Caco-2 (cell line): ENCODE results near the gene RNF32. TPM values are rescaled to one million over a fixed set of nuclear protein-coding genes. Genes with fewer than 3 reads are reported as not detected.
A peak's percentile ranks its signal among the peaks of the same experiment; 100 is the strongest.
"Not testable (repeated sequence)": the region's sequence is repeated elsewhere in the genome, so short reads cannot be mapped to it uniquely, and the experiment has no call there.

Experiments used
- BruUV-seq: library from RNA; stranded (reverse); fragments of 400-500 nt; replicated peaks from 2 replicates; lab custom pipeline; 2021; lab: Mats Ljungman, UMichigan
- CTCF ChIA-PET: fragments of 300-600 bp; sonication (Branson Sonifier 250); formaldehyde crosslinking; loops from one replicate; lab custom pipeline; 2022; ENCODE audit warnings: antibody characterized with exemption; lab: Charles Lee
- POLR2A ChIA-PET: fragments of 300-600 bp; sonication (Branson Sonifier 250); formaldehyde crosslinking; loops from one replicate; lab custom pipeline; 2022; ENCODE audit warnings: antibody characterized with exemption; lab: Charles Lee
- DNase-seq, 2 experiments: peaks; one replicate each; pipeline versions ENCODE4 v3.0.0 to v3.0.0-alpha.2; 2020 to 2022
- H3K27me3 ChIP-seq: replicated peaks from 2 replicates; pipeline ENCODE4 v1.6.0; 2011; ENCODE audit warnings: low read length; ENCODE audit not compliant: control insufficient read depth, insufficient read depth
- H3K36me3 ChIP-seq: 2 replicates; pipeline ENCODE4 v1.5.1; 2011; ENCODE audit warnings: low read length; ENCODE audit not compliant: control insufficient read depth, insufficient read depth
- H3K4me1 ChIP-seq: fragments of 250-450 bp; sonication (Bioruptor Pico); 2 replicates; pipeline ENCODE4 v1.5.1; 2020; ENCODE audit warnings: mild to moderate bottlenecking
- H3K4me3 ChIP-seq: 2 replicates; pipeline ENCODE4 v1.5.1; 2011; ENCODE audit warnings: low read depth, mild to moderate bottlenecking, control low read depth, low read length
- H3K9me3 ChIP-seq: fragments of 250-450 bp; sonication (Bioruptor Pico); 2 replicates; pipeline ENCODE4 v1.5.1; 2020; ENCODE audit warnings: mild to moderate bottlenecking, moderate library complexity
- H3K27ac Mint-ChIP-seq: one replicate; pipeline ENCODE4 v1.8.0; 2022; ENCODE audit warnings: mixed read lengths; ENCODE audit not compliant: unreplicated experiment
- H3K27me3 Mint-ChIP-seq: one replicate; pipeline ENCODE4 v1.8.0; 2022; ENCODE audit warnings: mixed read lengths; ENCODE audit not compliant: insufficient read depth, unreplicated experiment
- H3K36me3 Mint-ChIP-seq: one replicate; pipeline ENCODE4 v1.8.0; 2022; ENCODE audit warnings: mild to moderate bottlenecking, mixed read lengths; ENCODE audit not compliant: insufficient read depth, unreplicated experiment
- H3K4me1 Mint-ChIP-seq: one replicate; pipeline ENCODE4 v1.8.0; 2022; ENCODE audit warnings: low read depth, mixed read lengths; ENCODE audit not compliant: unreplicated experiment
- H3K4me3 Mint-ChIP-seq: one replicate; pipeline ENCODE4 v1.8.0; 2022; ENCODE audit warnings: mild to moderate bottlenecking, moderate library complexity, mixed read lengths; ENCODE audit not compliant: unreplicated experiment
- H3K9me3 Mint-ChIP-seq: one replicate; pipeline ENCODE4 v1.8.0; 2022; ENCODE audit warnings: mixed read lengths; ENCODE audit not compliant: unreplicated experiment
- intact Hi-C: fragments of 100-400 bp; cut with micrococcal nuclease; formaldehyde crosslinking; loops from one replicate; pipeline ENCODE4 v1.10.0; 2022; ENCODE audit not compliant: unreplicated experiment
- total RNA-seq: library from RNA; stranded (reverse); gene quantifications from 2 replicates; pipeline ENCODE4 v1.2.3, GENCODE V29; 2022
- TF ChIP-seq, protein P1 (sequence below), 2 experiments: fragments of 200-600 bp in 1 of 2; IDR thresholded peaks; 1 replicate in 1 of 2; 2 replicates in 1 of 2; pipeline versions ENCODE4 v1.5.1 to v1.8.0; 2011 to 2022; ENCODE audit warnings: antibody characterized with exemption in 1 of 2, control low read depth in 1 of 2, inconsistent platforms in 1 of 2, low read depth in 1 of 2, low read length in 1 of 2, mild to moderate bottlenecking in 1 of 2, moderate library complexity in 1 of 2; ENCODE audit not compliant: insufficient read depth in 1 of 2, severe bottlenecking in 1 of 2, unreplicated experiment in 1 of 2

RNF32 gene
- total RNA-seq, 1 experiment from 2014 or later: 26.0 TPM

DNA sequence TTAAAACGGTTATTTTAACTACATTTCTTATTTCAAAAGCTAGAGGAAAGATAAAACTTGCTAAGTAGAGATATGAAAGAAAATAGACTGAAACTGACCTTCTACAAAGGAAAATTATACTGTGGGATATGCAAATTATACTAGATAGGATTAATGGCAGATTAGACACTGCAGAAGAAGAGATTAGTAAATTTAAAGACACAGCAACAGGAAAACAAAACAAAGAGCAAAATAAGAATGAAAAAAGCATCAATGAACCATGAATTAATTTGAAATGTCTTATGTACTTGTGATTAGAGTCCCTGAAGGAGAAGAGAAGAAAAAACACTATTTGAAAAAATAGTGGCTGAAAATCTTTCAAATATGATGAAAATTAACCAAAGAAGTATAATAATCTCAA is 52.3 kb downstream of the RNF32 start:
- Mint-ChIP-seq H3K36me3 (peaks cover 14% of the 10 kb centered on the region), H3K27me3 (no peaks in the 10 kb centered on the region), H3K27ac (no peak overlapping the region), H3K4me1 (peaks cover 27% of the 10 kb centered on the region), H3K4me3 (no peak overlapping the region), H3K9me3 (peaks cover 43% of the 10 kb centered on the region)
- BruUV-seq: no TSS peak
- ChIA-PET POLR2A (no interaction called here), CTCF (no interaction called here)
- intact Hi-C loops: no loop called here
- no peaks in the 10 kb centered on the region for H3K36me3 ChIP-seq
- H3K9me3 ChIP-seq: peaks cover 22% of the 10 kb centered on the region
- TF ChIP-seq, protein P1, sequence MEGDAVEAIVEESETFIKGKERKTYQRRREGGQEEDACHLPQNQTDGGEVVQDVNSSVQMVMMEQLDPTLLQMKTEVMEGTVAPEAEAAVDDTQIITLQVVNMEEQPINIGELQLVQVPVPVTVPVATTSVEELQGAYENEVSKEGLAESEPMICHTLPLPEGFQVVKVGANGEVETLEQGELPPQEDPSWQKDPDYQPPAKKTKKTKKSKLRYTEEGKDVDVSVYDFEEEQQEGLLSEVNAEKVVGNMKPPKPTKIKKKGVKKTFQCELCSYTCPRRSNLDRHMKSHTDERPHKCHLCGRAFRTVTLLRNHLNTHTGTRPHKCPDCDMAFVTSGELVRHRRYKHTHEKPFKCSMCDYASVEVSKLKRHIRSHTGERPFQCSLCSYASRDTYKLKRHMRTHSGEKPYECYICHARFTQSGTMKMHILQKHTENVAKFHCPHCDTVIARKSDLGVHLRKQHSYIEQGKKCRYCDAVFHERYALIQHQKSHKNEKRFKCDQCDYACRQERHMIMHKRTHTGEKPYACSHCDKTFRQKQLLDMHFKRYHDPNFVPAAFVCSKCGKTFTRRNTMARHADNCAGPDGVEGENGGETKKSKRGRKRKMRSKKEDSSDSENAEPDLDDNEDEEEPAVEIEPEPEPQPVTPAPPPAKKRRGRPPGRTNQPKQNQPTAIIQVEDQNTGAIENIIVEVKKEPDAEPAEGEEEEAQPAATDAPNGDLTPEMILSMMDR (IDR thresholded peaks at IDR 0.05; ENCODE audit: insufficient read depth in 1 of 2, low read depth in 1 of 2, low read length in 1 of 2, severe bottlenecking in 1 of 2, unreplicated experiment in 1 of 2): no peak
- DNase-seq: no peak
- H3K4me1 ChIP-seq: peaks cover 24% of the 10 kb centered on the region
- no peak overlapping the region for H3K4me3 ChIP-seq
- H3K27me3 ChIP-seq: no peaks in the 10 kb centered on the region

DNA sequence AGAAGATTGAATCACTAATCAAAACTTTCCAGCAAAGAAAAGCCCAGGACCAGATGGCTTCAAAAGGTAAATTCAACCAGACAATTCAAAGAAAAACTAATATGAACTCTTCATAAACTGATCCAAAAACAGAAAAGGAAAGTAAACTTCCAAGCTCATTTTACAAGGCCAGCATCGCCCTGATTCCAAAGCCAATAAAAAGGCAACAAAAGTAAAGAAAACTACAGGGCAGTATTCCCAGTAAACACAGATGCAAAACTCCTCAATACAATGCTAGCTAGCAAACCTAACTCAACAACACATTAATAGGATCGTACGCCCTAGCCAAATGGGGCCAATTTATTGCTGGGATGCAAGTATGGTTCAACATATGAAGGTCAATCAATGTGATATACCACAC is 53.1 kb downstream of the RNF32 start:
- Mint-ChIP-seq H3K4me1 (peaks cover 22% of the 10 kb centered on the region), H3K27ac (no peak overlapping the region), H3K27me3 (no peaks in the 10 kb centered on the region), H3K36me3 (peaks cover 19% of the 10 kb centered on the region), H3K9me3 (peaks cover 43% of the 10 kb centered on the region), H3K4me3 (no peak overlapping the region)
- Histone ChIP-seq H3K27me3 (no peaks in the 10 kb centered on the region), H3K36me3 (no peaks in the 10 kb centered on the region), H3K4me1 (peaks cover 19% of the 10 kb centered on the region), H3K4me3 (no peak overlapping the region), H3K9me3 (peaks cover 29% of the 10 kb centered on the region)
- ChIA-PET POLR2A (interaction anchor here (0.7 kb wide), 1 partner anchor 419 kb away, joined by 3 read pairs; no protein-coding TSS in a partner anchor), CTCF (no interaction called here)
- TF ChIP-seq, protein P1 (IDR thresholded peaks at IDR 0.05; ENCODE audit: insufficient read depth in 1 of 2, low read depth in 1 of 2, low read length in 1 of 2, severe bottlenecking in 1 of 2, unreplicated experiment in 1 of 2): no peak
- no TSS peak for BruUV-seq
- intact Hi-C loops: no loop called here
- DNase-seq: no peak

DNA sequence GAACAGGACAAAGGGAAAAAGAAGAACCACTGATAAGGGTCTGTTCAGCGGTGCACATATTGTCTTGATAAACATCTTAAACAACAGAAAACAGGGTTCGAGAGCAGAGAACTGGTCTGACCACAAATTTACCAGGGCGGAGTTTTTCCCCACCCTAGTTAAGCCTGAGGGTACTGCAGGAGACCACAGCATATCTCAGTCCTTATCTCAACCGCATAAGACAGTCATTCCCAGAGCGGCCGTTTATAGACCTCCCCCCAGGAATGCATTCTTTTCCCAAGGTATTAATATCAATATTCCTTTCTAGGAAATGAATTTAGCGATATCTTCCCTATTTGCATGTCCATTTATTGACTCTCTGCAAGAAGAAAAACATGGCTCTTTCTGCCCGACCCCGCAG is 56.7 kb downstream of the RNF32 start:
- peaks cover 31% of the 10 kb centered on the region for H3K36me3 Mint-ChIP-seq
- CTCF ChIA-PET, intact Hi-C loops: not testable (repeated sequence)

DNA sequence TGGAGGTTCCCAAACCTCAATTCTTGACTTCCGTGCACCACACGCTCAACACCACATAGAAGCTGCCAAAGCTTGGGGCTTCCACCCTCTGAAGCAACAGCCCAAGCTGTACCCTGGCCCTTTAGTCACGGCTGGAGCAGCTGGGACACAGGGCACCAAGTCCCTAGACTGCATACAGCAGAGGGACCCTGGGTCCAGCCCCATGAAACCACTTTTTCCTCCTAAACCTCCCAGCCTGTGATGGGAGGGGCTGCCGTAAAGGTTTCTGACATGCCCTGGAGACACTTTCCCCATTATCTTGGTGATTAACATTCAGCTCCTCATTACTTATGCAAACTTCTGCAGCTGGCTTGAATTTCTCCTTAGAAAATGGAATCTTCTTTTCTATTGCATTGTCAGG is 57.9 kb downstream of the RNF32 start:
- peaks cover 35% of the 10 kb centered on the region for H3K9me3 ChIP-seq
- H3K4me1 ChIP-seq, BruUV-seq, intact Hi-C loops, POLR2A ChIA-PET, H3K36me3 ChIP-seq, H3K27me3 Mint-ChIP-seq, H3K4me3 ChIP-seq, H3K27me3 ChIP-seq, H3K4me1 Mint-ChIP-seq, CTCF ChIA-PET, H3K27ac Mint-ChIP-seq, H3K4me3 Mint-ChIP-seq, DNase-seq: not testable (repeated sequence)
- Mint-ChIP-seq H3K9me3 (peaks cover 47% of the 10 kb centered on the region), H3K36me3 (peaks cover 33% of the 10 kb centered on the region)

More for the DNA sequence above, 56.7 kb downstream of the RNF32 start:
- POLR2A ChIA-PET, H3K4me1 ChIP-seq, H3K27me3 Mint-ChIP-seq, H3K4me3 ChIP-seq, H3K4me3 Mint-ChIP-seq, H3K4me1 Mint-ChIP-seq, H3K27ac Mint-ChIP-seq, BruUV-seq, H3K27me3 ChIP-seq, H3K36me3 ChIP-seq: not testable (repeated sequence)
- peaks cover 57% of the 10 kb centered on the region for H3K9me3 Mint-ChIP-seq
- peaks cover 38% of the 10 kb centered on the region for H3K9me3 ChIP-seq
- DNase-seq: peak in 1 of 2 experiments; percentile 22

DNA sequence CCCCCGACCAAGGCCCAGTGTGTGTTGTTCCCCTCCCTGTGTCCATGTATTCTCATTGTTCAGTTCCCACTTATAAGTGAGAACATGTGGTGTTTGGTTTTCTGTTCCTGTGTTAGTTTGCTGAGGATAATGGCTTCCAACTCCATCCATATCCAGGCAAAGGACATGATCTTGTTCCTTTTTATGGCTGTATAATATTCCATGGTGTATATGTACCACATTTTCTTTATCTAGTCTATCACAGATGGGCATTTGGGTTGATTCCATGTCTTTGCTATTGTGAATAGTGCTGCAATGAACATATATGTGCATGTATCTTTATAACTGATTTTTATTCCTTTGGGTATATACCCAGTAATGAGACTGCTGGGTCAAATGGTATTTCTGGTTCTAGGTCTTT is 61.2 kb downstream of the RNF32 start:
- H3K36me3 Mint-ChIP-seq: peaks cover 31% of the 10 kb centered on the region
- H3K27me3 ChIP-seq, H3K4me3 Mint-ChIP-seq, intact Hi-C loops, H3K27ac Mint-ChIP-seq, H3K27me3 Mint-ChIP-seq, CTCF ChIA-PET, DNase-seq, H3K36me3 ChIP-seq, POLR2A ChIA-PET, H3K4me1 ChIP-seq, BruUV-seq, H3K4me3 ChIP-seq: not testable (repeated sequence)
- H3K4me1 Mint-ChIP-seq: peaks cover 11% of the 10 kb centered on the region
- peaks cover 27% of the 10 kb centered on the region for H3K9me3 ChIP-seq
- peaks cover 25% of the 10 kb centered on the region for H3K9me3 Mint-ChIP-seq
